GM21576 (cell line): ENCODE measurements around the gene TMTC2.
"Not testable (repeated sequence)": the region's sequence is repeated elsewhere in the genome, so short reads cannot be mapped to it uniquely, and the experiment has no call there.

Source experiments
- ATAC-seq: cut with Tn5 transposase; IDR thresholded peaks from one replicate; pipeline ENCODE4 v1.9.1; 2021; ENCODE audit warnings: mild to moderate bottlenecking, moderate library complexity; ENCODE audit not compliant: unreplicated experiment

TMTC2 gene

DNA sequence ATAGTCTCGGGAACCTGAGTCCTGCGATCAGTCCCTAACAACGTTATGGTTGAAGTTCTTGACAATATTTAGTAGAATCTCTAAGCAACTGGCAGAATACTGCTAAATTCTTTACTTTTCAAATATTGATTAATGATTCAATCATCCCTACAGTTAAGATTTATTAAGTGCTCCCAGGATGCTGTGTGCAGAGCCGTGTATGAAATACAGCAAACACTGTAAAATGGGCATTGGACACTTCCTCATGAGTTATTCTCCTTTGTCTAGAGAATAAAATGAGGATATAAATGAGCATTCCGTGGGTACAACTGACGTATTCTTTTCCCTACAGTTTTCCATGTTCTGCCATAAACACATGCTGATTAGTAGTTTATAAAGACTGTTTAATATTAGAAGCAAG is 372.4 kb downstream of the TMTC2 start:
- ATAC-seq = no peak

DNA sequence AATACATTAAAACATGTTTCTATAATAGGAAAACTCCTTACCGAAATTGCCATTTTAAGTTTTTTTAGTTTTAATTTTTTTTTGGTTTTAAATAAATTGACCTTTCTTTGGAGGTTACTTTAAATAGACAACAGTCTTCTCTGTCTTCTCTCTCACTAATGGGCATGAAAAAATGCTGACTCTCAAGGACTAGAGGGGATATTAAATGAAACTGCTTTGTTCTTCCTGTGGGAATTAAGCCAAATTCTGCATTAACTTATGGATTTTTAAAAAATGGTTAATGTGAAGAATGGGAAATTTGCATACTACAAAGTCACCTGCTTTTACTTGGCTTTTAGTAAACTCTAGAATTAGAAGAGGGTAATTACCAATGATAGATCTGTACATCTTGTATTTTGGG is 378.9 kb downstream of the TMTC2 start:
- no peak for ATAC-seq

DNA sequence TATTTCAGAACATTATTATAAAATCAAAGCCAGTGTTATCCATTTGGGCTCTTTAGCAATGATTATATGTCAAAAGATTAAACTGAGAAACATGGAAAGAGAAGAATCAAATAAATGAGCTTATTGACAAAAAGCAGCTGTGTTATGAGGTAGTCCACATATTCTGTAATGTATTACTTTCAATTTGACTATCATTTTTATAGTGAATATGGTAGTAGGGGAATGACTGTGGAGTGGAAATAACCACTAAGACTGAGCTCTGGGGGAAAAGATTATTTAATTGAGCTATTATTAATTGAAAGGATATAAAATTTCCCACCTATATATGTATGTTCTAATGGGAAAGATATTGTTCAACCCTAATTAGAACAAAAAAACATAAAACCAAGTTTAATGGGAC is 381.3 kb downstream of the TMTC2 start:
- no peak for ATAC-seq

DNA sequence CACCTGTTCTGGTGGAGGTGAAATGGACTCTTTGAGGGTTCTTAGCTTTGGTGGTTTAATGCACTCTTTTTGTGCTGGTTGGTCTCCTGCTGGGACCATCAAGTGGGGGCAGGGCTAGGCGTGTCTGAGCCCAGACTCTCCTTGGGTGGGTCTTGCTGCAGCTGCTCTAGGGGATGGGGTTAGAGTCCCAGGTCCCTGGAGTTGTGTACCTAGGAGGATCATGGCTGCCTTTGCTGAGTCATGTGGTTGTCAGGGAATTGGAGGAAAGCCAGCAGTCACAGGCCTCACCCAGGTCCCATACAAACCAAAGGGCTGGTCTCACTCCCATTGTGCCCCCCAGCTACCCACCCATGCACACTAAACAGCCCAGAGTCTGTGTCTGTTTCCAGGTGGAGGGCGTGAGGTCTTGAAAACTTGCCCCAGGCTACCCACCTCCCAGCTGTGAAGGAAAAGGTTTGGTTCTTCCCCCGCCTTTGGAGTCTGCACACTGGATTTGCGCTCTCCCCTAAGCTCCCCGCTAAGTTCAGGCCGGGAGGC is 387.7 kb downstream of the TMTC2 start:
- ATAC-seq = no peak

DNA sequence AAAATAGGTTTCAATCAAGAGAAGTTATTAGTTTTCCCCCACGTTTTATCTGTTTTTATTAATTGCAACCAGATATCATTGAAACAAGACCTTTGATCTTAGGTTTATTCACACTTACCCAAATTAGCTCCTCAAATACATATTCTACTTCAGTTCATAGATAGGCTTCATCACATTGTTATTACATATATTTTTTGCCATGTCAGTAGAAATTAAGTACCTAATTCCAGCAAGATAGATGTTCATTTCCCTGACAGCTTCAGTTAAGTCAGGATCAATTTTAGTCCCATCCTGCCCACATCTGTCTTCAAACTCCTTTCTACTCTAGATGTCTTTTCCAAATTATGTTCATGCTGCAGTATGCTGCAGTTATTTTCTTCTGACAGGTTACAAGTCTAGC is 388.8 kb downstream of the TMTC2 start:
- no peak for ATAC-seq

DNA sequence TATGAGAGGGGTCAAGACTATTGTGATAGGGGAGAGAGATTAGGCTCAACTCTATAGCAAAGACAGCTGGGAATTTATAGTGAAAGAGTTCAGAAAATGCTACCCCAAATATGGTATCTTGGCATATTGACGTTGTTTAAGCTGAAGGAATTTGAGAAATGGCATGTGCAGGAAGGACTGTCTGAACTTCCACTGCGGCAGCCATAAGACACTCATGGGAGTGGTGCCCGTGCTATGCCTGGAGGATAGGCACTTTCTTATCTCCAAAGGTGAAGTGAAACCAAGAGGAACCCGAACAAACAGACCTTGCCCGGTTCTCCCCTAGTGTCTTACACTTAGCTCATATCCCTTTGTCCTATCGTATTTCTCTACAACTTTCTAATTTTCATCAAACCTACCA is 390.3 kb downstream of the TMTC2 start:
- ATAC-seq = no peak

DNA sequence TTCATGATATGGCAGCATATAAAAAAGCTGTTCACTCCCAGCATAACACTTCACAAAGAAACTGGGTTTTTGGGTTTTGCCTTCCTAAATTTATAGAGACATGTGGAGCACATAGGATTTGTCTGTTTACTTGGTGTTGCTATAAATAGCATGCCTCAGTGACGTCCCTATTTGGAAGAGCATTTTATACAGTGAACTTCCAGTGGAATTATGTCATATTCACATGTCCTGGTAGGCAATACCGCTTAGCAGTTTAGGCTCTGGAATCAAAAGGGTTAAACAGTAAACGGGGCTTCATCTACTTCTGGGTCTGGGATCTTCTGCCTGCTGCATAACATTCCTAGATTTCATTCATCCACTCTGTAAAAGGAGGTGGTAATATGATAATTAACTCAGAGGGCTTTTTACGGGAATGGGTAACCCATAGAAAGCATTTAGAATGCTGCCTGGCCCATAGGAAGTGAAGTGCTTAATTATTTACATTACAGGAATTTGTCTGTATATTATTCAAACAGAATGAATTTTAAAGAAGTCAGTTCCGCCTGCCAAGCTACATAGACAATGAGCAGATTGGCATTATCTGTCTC is 396.1 kb downstream of the TMTC2 start:
- ATAC-seq = no peak

DNA sequence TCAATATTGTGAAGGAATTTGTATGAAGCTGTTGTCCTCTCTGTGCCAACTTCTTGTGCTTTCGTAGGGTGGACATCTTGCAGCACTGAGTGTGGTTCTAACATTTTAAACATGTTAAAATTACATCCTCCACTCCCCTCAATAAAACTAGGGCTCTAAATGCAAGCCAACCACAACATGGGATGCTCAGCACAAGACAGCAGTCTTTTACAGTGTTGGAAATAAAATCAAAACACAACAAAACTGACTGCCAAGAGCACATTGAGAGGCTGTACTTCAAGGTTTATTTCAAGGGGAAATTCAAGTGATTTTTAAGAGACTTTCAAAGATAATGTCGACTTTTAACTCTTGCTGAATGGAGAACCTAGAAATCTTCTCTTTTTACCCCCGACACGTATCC is 396.9 kb downstream of the TMTC2 start:
- ATAC-seq = no peak

DNA sequence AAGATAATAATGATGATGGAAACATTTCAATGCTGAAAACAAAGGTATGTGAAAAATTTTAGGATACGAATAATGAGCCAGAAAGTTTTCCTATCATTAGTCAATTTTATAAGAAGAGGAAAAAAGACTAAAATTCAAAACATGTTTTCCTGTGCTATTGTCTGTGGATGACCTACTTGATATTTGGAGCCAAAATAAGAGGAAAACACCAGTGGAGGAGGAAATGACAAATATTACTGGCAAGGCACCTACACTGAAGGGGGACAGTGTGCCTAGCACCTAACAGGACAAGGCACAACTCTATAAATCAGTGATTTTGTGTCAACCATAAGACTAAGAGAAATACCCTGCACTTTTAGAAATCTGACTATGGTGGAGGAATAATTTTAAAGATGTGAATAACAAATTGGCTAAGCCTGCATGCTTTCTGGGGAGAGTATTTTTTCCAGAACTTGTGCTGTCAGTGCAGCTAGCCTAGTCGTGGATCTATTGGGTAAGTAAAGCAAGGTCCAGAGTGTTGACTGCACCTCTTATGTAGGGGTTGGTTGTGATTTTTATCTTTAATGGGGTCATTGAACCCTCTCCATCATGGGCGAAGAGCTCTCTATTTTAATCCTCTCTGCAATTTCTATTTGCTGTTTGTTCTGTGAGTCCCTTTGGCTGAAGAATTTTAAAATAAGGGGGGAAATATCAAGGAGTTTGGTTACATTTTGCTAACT is 398.0 kb downstream of the TMTC2 start:
- no peak for ATAC-seq

DNA sequence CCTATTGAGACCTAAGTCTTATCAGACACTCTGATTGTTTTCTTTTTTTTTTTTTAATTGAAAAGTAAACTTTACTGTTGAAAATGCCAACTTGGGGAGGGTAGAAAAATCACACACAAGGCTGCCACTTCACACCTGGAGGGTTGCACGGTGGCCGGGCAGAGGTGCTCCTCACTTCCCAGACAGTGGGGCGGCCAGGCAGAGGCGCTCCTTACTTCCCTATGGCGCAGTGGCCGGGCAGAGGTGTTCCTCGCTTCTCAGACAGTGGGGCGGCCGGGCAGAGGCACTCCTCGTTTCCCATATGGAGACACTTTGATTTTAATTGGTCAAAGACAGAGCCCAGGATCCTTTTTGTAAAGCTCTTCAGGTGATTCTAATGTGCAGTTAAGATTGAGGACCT is 399.3 kb downstream of the TMTC2 start:
- no peak for ATAC-seq

DNA sequence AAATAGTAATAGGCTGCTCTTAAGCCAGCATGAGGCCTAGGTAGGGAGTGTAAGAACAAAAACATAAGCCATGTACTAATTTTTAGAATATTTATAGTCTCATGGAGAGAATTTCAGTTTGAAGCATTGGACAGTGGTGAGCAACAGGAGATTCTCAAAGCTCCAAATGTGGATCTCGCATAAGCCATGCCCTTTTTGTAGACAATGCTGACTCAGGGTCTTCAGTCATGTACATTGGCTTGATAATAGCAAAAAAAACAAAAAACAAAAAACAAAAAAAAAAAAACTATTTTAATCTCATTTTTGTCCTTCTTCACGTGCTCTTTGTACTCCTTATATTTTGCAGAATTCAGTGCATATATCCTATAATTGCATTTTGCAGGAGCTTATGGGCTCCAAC is 402.9 kb downstream of the TMTC2 start:
- no peak for ATAC-seq

DNA sequence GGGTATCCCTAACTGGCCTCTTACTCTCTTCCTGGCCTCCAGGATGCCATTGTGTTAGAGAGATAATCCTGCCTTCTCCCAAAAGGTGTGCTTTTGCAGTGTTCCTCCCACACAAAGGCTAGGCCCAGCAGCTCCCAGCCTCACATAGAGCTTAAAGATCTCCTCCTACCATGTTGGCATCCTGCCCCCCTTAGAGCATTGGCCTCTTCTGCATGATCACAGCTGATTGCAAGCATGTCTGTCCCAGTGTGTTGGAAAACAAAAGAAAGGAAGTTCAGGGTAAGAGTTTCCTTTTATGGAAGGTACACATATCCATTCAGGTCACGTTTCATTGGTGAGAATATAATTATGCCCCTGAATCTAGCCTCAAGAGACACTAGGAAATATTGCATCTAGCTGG is 405.4 kb downstream of the TMTC2 start:
- no peak for ATAC-seq

DNA sequence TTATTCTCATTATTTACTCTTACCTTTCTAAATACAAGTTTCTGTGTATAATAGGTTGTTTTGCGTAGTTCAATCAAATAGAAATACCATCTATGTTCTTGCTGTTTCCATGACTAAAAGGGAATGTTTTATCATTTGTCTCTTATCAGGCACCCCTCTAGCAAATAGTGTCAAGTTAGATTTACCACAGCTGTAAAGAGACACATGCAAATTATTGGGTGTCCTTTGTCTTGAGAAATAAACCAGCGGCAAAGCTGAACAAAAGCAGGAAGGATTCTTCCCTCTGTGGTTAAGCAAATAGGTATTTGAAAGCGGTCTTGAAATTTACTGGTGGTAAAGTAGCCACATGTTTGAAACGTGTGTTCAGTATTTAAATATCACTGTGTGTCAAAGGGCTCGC is 405.9 kb downstream of the TMTC2 start:
- no peak for ATAC-seq

DNA sequence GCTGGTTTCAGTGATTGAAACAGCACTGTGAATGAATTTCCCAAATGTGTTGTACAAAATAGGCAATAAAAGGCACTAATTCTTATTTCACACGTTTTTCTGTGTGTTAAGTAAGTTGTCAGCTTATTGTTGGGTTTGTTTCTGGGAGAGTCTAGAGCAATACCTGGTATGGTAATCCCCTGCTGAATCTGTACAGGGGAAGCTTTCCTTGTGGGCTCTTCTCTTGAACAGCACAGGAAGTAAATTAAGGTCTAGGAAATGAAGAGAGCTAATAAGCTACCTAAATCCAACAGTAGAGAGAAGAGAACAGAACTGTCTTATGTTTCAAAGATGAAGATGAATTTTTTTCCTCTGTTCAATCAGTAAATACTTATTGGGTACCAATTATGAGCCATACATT is 406.7 kb downstream of the TMTC2 start:
- ATAC-seq = no peak

DNA sequence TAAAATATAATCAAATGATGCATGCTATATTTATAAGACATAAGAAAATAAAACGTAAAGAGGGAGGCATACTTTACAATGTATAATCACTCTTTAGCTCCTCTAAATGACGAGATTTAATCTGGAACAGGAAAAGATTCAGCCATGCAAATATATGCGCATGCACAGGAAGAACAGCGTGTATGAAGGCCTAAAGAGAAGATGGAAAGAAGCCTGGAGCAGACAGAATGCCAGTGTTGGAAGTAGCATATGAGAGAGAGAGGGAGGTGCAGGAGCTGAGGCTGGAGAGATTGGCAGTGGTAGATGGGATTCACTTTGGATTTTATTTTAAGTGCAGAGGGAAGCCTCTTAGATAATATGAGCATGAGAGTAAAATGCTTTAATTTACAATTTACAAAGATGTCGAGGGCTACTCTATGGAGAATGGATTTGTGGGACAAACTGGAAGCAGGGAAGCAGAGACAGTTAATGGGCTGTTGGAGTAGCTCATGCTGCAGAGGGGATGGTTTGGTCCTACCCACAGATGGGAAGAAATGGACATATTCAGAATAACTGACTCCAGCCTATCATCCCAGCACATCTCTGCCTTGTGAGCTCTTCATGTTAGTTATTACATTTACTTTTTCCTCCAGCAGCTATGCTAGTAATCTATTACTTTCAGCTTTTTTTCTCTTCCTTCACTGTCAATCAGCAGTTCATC is 411.1 kb downstream of the TMTC2 start:
- no peak for ATAC-seq

DNA sequence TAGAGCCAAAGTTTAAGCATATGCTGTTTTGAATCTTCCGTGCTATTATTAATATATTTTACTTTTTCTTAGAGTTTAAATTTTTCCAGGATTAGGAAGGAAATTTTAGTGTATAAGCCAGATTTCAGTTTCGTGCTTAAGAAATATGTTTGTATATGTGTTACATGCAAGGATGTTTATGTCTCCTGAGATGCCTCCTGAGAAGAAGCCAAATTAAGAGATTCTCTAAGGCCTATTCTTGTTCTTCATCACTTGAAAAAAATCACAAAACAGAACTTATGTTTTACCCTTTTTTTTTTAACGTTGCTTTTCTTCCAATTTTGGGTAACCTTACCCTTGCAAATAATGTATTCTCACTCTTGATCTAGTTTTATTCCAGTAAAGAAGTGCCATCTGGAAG is 412.7 kb downstream of the TMTC2 start:
- no peak for ATAC-seq

DNA sequence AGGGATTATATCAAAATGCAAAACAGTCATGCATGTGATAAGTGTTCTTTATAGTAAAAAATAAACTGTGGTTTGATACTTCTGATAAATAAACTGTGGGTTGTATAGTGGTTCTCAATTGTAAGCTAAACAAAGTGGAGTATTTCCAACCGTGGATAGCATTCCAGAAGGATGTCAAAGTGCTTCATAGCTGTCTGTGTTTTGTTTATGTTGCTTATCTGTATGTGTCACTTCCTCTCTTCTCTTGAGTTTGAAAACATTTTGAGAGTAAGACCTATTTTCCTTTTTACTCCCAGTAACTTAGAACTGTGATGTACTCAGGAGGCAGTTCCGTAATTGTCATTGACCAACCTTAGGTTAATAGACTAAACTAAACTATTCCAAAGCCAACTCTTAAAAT is 415.8 kb downstream of the TMTC2 start:
- no peak for ATAC-seq

DNA sequence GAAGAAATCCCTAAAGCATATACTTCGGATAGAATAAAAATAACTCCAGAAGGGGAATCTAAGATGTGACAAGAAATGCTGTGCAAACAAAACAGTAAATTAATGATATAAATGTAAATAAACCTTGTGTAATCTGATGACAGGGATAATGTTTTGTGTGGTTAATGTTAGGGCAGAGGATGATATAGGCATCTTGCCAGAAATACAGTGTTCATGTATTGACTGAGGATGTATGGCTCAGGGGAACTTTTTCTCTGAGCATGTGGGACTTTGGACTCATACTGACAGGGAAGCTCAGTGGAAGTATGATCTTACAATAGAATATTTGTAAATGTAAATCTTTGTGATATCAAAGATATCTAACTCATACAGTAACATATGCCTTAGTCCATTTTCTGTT is 420.2 kb downstream of the TMTC2 start:
- no peak for ATAC-seq

DNA sequence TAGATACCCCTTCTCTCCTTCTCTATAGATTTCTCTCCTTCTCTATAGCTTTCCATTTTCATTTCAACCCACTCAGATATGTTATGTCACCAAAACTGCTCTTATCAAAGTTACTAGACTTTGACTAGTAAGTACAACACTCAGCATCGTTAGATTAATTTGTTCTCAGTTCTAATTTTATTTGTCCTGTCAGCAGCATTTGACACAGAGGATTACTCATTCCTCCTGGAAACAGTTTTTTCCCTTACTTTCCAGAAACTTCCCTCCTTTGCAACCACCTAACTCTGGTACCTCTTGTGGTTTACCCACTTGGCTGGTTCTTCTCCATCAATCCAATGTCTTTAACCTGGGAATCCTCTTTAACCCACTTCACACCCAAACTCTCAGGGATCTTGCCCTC is 423.7 kb downstream of the TMTC2 start:
- ATAC-seq = no peak

DNA sequence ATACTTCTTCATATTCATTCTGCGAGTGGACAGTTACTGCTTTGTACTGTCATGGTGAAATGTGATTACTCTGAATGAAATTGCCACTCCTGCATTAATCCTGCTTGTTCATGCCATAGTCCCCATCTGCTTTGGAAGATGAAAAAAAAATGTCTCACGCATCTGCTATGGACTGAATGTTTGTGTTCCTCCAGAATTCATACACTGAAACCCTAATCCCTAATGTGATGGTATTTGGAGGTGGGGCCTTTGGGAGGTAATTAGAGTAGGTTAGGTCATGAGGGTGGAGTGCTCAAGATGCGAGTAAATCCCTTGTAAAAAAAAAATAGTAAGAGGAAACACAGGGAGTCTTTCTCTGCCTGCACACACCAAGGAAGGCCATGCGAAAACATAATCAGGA is 427.2 kb downstream of the TMTC2 start:
- ATAC-seq = no peak

DNA sequence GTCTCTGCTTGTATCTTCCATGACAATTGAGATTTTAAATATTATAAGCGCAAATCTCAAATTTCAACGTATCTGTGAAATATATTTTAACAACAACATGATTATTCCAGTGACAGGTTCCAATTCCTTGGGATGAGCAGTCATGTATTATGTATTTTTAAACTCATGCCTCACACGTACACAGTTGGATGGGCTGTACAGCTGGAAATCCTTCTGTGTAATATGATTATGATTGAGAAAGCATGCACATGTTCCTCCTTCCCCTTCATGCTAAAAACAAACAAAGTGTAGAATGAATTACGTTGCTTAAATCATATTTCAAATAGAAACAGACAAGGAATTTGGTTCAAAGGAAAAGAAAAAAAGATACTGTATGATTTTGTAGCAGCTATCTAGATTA is 428.3 kb downstream of the TMTC2 start:
- ATAC-seq = no peak

DNA sequence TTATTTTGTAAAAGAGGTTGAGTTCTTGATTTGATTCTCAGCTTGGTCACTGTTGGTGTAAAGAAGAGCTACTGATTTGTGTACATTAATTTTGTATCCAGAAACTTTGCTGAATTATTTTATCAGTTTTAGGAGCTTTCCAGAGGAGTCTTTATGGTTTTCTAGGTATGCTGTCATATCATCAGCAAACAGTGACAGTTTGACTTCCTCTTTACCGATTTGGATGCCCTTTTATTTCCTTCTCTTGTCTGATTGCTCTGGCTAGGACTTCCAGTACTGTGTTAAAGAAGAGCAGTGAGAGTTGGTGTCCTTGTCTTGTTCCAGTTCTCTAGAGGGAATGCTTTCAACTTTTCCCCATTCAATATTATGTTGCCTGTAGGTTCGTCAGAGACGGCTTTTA is 431.2 kb downstream of the TMTC2 start:
- not testable (repeated sequence) for ATAC-seq
